ENCODE measurements around the gene KIF26B. TPM values are rescaled to one million over a fixed set of nuclear protein-coding genes. Genes with fewer than 3 reads are reported as not detected.

KIF26B gene
- total and polyA plus RNA-seq, 10 of the 15 experiments (the other 5 are each of a cell fraction or from before 2014, with no cell fraction given) = 0.35 to 11.6 (median 2.2) TPM

DNA sequence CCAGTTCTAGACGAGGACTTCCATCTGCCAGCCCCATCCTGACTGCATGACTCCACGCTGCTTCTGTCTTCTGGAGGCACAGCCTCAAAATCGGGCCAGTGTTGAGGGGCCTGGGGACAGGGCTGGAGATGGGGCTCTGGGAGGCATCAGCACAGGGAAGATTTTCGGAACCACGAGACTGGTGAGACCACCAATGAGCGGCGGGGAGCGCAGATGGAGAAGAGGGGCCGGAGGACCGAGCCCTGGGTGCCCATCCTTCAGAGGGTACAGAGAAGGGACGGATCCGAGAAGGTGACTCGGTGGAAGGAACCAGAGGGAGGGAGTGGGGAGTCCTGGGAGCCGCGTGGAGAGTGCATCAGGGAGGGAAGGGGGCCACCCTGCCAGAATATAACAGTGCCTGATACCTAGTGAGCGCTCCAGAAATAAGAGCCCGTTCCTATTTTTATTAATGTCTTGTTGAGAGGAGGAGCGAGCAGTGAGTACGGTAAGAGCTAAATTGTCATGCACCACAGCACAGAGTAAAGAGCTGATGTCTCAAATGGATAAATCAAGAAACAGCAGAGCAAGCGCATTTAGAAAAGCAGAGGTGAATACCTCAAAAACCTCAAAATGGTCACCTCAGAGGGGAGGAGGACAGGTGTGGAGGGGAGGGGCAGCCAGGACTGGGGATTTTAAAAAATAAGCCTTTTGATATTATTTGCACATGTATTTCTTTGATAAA, 26.2 kb upstream of the KIF26B start:
- H4K20me1 ChIP-seq (ENCODE audit: control insufficient read depth, insufficient read depth) = no peaks in the 10 kb centered on the region
- H3K4me3 ChIP-seq = no peak overlapping the region
- BruUV-seq (replicated peaks) = no TSS peak
- 47% methylated on average over 20 of the region's 20 CpGs for WGBS (ENCODE audit: insufficient coverage, insufficient replicate concordance, low lambda C conversion rate, missing lambda C conversion rate)
- H2AFZ ChIP-seq (ENCODE audit: control insufficient read depth, low read depth, low read length) = no peak overlapping the region
- no peaks in the 10 kb centered on the region for H3K4me1 ChIP-seq (ENCODE audit: control insufficient read depth, insufficient read depth, low read length)
- intact Hi-C loops (cut with micrococcal nuclease; ENCODE audit: unreplicated experiment) (no loop called here), in situ Hi-C loops (cut with MboI) (no loop called here)
- DNase-seq (ENCODE audit: low read depth, low spot score) (no peak), FAIRE-seq (no peak), ATAC-seq (no peak)
- SMC1A ChIA-PET (ENCODE audit: uncharacterized antibody, unreplicated experiment) = no interaction called here
- no peaks in the 10 kb centered on the region for H3K79me2 ChIP-seq (ENCODE audit: control insufficient read depth, insufficient read depth, low read length)
- H3K27me3 ChIP-seq (replicated peaks in 1 of 2; ENCODE audit: control insufficient read depth in 2 of 2, insufficient read depth in 2 of 2, low read length in 1 of 2) = peaks cover 0 to 3% of the 10 kb centered on the region in 2 experiments; a peak in 2 of 4 replicates
- CTCF ChIA-PET = interaction anchor here (1.2 kb wide), 1 partner anchor 24 kb away, joined by 5 read pairs; no protein-coding TSS in a partner anchor
- RAD21 ChIA-PET (ENCODE audit: unreplicated experiment) = no interaction called here
- no peaks in the 10 kb centered on the region for H3K36me3 ChIP-seq (ENCODE audit: control insufficient read depth in 2 of 2, insufficient read depth in 2 of 2, low read length in 1 of 2)
- H3K9me3 ChIP-seq (replicated peaks; ENCODE audit: control insufficient read depth, insufficient read depth, low read length) = no peaks in the 10 kb centered on the region
- H3K27ac ChIP-seq (ENCODE audit: control insufficient read depth, insufficient read depth) = no peak overlapping the region
- H3K4me2 ChIP-seq (ENCODE audit: control insufficient read depth, insufficient read depth) = no peak overlapping the region
- POLR2A ChIA-PET = no interaction called here
- no peak overlapping the region for H3K9ac ChIP-seq (ENCODE audit: control insufficient read depth, insufficient read depth, low read length)
- no peak for TF ChIP-seq MYC (IDR thresholded peaks at IDR 0.05; ENCODE audit: insufficient read depth, insufficient read length, insufficient replicate concordance, low read length, severe bottlenecking)
- TF ChIP-seq RELA (IDR thresholded peaks at IDR 0.05; ENCODE audit: borderline replicate concordance, partially characterized antibody) = no peak
- no peak for TF ChIP-seq CREB1 (IDR thresholded peaks at IDR 0.05; ENCODE audit: low read depth)
- no peak for TF ChIP-seq NFXL1 (IDR thresholded peaks at IDR 0.05; ENCODE audit: borderline replicate concordance)
- no peak for TF ChIP-seq ATF7 (IDR thresholded peaks at IDR 0.05; ENCODE audit: low read depth)
- TF ChIP-seq CUX1 (IDR thresholded peaks at IDR 0.05; ENCODE audit: insufficient replicate concordance, low read depth, low read length) = no peak
- TF ChIP-seq WRNIP1 (IDR thresholded peaks at IDR 0.05; ENCODE audit: borderline replicate concordance, low read depth, low read length) = no peak
- no peak for TF ChIP-seq BHLHE40 (IDR thresholded peaks at IDR 0.05; ENCODE audit: borderline replicate concordance in 1 of 2, low read depth in 2 of 2, low read length in 1 of 2)
- TF ChIP-seq IRF3 (IDR thresholded peaks at IDR 0.05) = no peak
- no peak for TF ChIP-seq ZNF207 (IDR thresholded peaks at IDR 0.05; ENCODE audit: borderline replicate concordance)
- TF ChIP-seq, protein P1, sequence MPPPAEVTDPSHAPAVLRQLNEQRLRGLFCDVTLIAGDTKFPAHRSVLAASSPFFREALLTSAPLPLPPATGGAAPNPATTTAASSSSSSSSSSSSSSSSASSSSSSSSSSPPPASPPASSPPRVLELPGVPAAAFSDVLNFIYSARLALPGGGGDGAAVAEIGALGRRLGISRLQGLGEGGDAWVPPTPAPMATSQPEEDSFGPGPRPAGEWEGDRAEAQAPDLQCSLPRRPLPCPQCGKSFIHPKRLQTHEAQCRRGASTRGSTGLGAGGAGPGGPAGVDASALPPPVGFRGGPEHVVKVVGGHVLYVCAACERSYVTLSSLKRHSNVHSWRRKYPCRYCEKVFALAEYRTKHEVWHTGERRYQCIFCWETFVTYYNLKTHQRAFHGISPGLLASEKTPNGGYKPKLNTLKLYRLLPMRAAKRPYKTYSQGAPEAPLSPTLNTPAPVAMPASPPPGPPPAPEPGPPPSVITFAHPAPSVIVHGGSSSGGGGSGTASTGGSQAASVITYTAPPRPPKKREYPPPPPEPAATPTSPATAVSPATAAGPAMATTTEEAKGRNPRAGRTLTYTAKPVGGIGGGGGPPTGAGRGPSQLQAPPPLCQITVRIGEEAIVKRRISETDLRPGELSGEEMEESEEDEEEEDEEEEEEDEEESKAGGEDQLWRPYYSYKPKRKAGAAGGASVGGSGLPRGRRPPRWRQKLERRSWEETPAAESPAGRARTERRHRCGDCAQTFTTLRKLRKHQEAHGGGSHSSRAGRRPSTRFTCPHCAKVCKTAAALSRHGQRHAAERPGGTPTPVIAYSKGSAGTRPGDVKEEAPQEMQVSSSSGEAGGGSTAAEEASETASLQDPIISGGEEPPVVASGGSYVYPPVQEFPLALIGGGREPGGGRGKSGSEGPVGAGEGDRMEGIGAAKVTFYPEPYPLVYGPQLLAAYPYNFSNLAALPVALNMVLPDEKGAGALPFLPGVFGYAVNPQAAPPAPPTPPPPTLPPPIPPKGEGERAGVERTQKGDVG (CRISPR knock-in tag; IDR thresholded peaks at IDR 0.05) = no peak
- TF ChIP-seq MEF2A (IDR thresholded peaks at IDR 0.05; ENCODE audit: insufficient read depth, low read depth, low read length) = no peak
- TF ChIP-seq JUNB (IDR thresholded peaks at IDR 0.05) = no peak
- TF ChIP-seq EZH2 (IDR thresholded peaks at IDR 0.05; ENCODE audit: borderline replicate concordance, control insufficient read depth, low read depth, low read length) = no peak
